Epithelial cell of esophagus (primary cell): Measurements from ENCODE around the gene TRNP1.
A peak's percentile ranks its signal among the peaks of the same experiment; 100 is the strongest.
"Not testable (repeated sequence)": the region's sequence is repeated elsewhere in the genome, so short reads cannot be mapped to it uniquely, and the experiment has no call there.

Source experiments
- DNase-seq: peaks from one replicate; pipeline ENCODE4 v3.0.0; 2010; ENCODE audit warnings: low read depth
- H3K4me3 ChIP-seq: 2 replicates; pipeline ENCODE4 v1.5.1; 2011; ENCODE audit warnings: mild to moderate bottlenecking, low read length, control low read depth
- TF ChIP-seq, protein P1 (sequence below): IDR thresholded peaks from 2 replicates; pipeline ENCODE4 v1.5.1; 2011; ENCODE audit warnings: low read depth, mild to moderate bottlenecking, low read length, control low read depth, inconsistent platforms; ENCODE audit not compliant: insufficient read depth; ENCODE audit errors: missing control alignments

Gene TRNP1

GRCh38 chr1:26984291-26984690, 9.2 kb upstream of the TRNP1 start:
- no peak overlapping the region for H3K4me3 ChIP-seq
- no peak for DNase-seq
- TF ChIP-seq, protein P1, sequence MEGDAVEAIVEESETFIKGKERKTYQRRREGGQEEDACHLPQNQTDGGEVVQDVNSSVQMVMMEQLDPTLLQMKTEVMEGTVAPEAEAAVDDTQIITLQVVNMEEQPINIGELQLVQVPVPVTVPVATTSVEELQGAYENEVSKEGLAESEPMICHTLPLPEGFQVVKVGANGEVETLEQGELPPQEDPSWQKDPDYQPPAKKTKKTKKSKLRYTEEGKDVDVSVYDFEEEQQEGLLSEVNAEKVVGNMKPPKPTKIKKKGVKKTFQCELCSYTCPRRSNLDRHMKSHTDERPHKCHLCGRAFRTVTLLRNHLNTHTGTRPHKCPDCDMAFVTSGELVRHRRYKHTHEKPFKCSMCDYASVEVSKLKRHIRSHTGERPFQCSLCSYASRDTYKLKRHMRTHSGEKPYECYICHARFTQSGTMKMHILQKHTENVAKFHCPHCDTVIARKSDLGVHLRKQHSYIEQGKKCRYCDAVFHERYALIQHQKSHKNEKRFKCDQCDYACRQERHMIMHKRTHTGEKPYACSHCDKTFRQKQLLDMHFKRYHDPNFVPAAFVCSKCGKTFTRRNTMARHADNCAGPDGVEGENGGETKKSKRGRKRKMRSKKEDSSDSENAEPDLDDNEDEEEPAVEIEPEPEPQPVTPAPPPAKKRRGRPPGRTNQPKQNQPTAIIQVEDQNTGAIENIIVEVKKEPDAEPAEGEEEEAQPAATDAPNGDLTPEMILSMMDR = no peak

DNA sequence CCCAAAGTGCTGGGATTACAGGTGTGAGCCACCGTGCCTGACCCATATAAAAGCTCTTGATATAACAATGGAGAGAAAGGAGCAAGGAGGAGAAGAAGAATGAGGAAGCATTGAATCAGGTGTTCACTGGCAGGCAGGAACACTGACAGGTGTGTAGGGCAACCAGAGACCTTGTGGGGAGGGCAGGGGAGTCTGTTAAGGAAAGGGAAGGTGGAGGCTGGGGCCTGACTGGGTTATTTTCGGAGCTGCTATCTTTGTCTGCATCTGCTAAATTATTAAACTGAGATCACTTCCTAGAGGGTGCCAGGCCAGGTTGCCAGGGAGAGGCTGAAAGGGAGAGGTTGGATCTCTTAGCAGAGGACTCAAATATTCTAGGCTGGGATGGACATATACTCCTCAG, 6.8 kb upstream of the TRNP1 start:
- DNase-seq = no peak
- H3K4me3 ChIP-seq = no peak overlapping the region
- TF ChIP-seq, protein P1 = no peak

GRCh38 chr1:26989403-26990109, 3.9 kb upstream of the TRNP1 start:
- DNase-seq, H3K4me3 ChIP-seq: not testable (repeated sequence)

DNA sequence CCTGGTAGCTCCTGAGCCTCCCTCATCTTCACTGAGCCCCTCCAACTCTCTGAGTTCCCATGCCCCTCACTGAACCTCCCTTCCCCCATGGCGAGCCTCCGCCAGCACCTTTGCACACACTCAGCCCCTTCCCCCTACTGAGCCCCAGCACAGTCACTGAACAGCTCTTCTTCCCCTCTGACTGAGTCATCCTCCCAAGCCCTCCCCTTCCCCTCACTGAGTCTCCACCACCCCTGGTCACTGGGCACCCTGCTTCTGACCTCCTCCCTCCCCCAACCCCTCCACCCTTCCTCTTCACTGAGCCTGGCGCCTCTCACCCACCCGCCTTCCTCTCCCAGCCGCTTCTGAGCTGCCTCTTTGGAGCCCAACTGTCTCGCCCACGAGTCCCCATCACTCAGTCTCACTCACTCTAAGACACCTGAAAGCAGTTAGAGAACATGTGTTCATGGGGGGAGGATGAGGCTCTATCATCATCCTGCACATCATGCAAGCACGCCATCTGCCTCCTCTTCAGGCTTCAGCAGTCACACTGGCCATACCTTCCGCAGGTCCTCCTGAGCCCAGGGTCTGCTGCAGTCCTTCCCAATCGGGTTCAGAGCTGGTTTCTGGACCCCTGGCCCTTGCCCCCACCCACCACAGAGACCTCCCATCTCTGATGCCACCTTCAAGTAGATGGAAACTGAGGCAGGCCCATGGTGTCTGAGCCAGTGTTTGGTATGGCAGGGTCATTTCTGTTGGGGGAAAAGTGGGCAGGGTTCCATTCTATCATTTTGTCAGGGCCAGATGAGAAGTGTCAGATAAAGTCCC, 2.0 kb upstream of the TRNP1 start:
- no peak for DNase-seq
- no peak overlapping the region for H3K4me3 ChIP-seq
- TF ChIP-seq, protein P1 = no peak

GRCh38 chr1:26994020-26994786, 711 bp downstream of the TRNP1 start:
- H3K4me3 ChIP-seq = peak overlapping the region; percentile 74
- TF ChIP-seq, protein P1 = no peak
- DNase-seq = no peak

GRCh38 chr1:26994787-26995517, 1.5 kb downstream of the TRNP1 start:
- TF ChIP-seq, protein P1 = no peak
- DNase-seq = peak; percentile 70
- H3K4me3 ChIP-seq = peak overlapping the region; percentile 74
